SK-N-SH (cell line): ENCODE measurements around the gene ARL14EPL. TPM values are rescaled to one million over a fixed set of nuclear protein-coding genes. Genes with fewer than 3 reads are reported as not detected.

Experiments used
- CTCF ChIA-PET: fragments of 300-600, 350-600 bp; formaldehyde crosslinking; extraction: SDS; loops from one replicate; lab custom pipeline; 2021; lab: Yijun Ruan, JAX
- POLR2A ChIA-PET: fragments of 350-600 bp; sonication (Branson Sonifier 250); formaldehyde crosslinking; extraction: SDS; loops from one replicate; lab custom pipeline; 2020; ENCODE audit warnings: antibody characterized with exemption, inconsistent platforms; lab: Yijun Ruan, JAX
- DNase-seq: peaks from one replicate; pipeline ENCODE4 v3.0.0; 2012
- H2AFZ ChIP-seq: fragments of 200-600 bp; sonication (generic); 2 replicates; pipeline ENCODE4 v1.8.1; 2016; ENCODE audit warnings: antibody characterized with exemption, mild to moderate bottlenecking, low read depth
- H3F3A ChIP-seq: fragments of 200-600 bp; sonication (generic); replicated peaks from 2 replicates; pipeline ENCODE3; 2016; ENCODE audit warnings: antibody characterized with exemption, mild to moderate bottlenecking; ENCODE audit not compliant: insufficient read depth
- H3K27ac ChIP-seq, 2 experiments: fragments of 200-500 bp in 1 of 2; fragments of 200-600 bp in 1 of 2; sonication (Bioruptor generic) in 1 of 2; sonication (generic), shearing (Covaris generic) in 1 of 2; 2 replicates each; pipeline versions ENCODE4 v1.5.1 to v1.6.1; 2014 to 2016; ENCODE audit warnings: low read depth in 2 of 2, inconsistent platforms in 1 of 2, low read length in 1 of 2, mild to moderate bottlenecking in 1 of 2, mixed read lengths in 1 of 2
- H3K27me3 ChIP-seq: fragments of 200-600 bp; sonication (generic), shearing (Covaris generic); 2 replicates; pipeline ENCODE4 v1.6.1; 2016; ENCODE audit warnings: mixed run types; ENCODE audit not compliant: insufficient read depth
- H3K36me3 ChIP-seq, 2 experiments: fragments of 200-500 bp in 1 of 2; fragments of 200-600 bp in 1 of 2; sonication (Bioruptor generic) in 1 of 2; sonication (generic) in 1 of 2; replicated peaks in 1 of 2; 2 replicates each; pipeline versions ENCODE3 to v1.5.1; 2014 to 2016; ENCODE audit warnings: low read length in 1 of 2, mild to moderate bottlenecking in 1 of 2; ENCODE audit not compliant: insufficient read depth in 2 of 2, control insufficient read depth in 1 of 2
- H3K4me1 ChIP-seq, 2 experiments: fragments of 200-500 bp in 1 of 2; fragments of 200-600 bp in 1 of 2; sonication (Bioruptor generic) in 1 of 2; sonication (generic), shearing (Covaris generic) in 1 of 2; 2 replicates each; pipeline versions ENCODE4 v1.5.1 to v1.6.1; 2014 to 2016; ENCODE audit warnings: low read depth in 1 of 2, low read length in 1 of 2, mixed run types in 1 of 2; ENCODE audit not compliant: insufficient read depth in 2 of 2, control insufficient read depth in 1 of 2
- H3K4me2 ChIP-seq: fragments of 200-600 bp; sonication (generic), shearing (Covaris generic); 2 replicates; pipeline ENCODE4 v1.6.1; 2017; ENCODE audit warnings: mixed run types
- H3K4me3 ChIP-seq, 2 experiments: fragments of 200-500 bp in 1 of 2; fragments of 200-600 bp in 1 of 2; sonication (Bioruptor generic) in 1 of 2; sonication (generic), shearing (Covaris generic) in 1 of 2; 2 replicates each; pipeline versions ENCODE4 v1.5.1 to v1.8.1; 2014 to 2016; ENCODE audit warnings: low read depth in 2 of 2, inconsistent platforms in 1 of 2, low read length in 1 of 2, mild to moderate bottlenecking in 1 of 2, mixed read lengths in 1 of 2, moderate library complexity in 1 of 2
- H3K79me2 ChIP-seq: fragments of 200-600 bp; sonication (generic); 2 replicates; pipeline ENCODE4 v1.8.1; 2017; ENCODE audit warnings: mild to moderate bottlenecking; ENCODE audit not compliant: insufficient read depth
- H3K9ac ChIP-seq: fragments of 200-600 bp; sonication (generic); 2 replicates; pipeline ENCODE4 v1.6.1; 2017; ENCODE audit warnings: mixed run types
- H3K9me2 ChIP-seq: fragments of 200-600 bp; sonication (generic); 2 replicates; pipeline ENCODE4 v1.6.1; 2017; ENCODE audit warnings: mixed run types
- H3K9me3 ChIP-seq: fragments of 200-600 bp; sonication (generic); 2 replicates; pipeline ENCODE4 v1.6.1; 2017; ENCODE audit warnings: mixed run types, mild to moderate bottlenecking, moderate library complexity
- H4K20me1 ChIP-seq: fragments of 200-600 bp; sonication (generic); 2 replicates; pipeline ENCODE4 v1.6.1; 2017; ENCODE audit warnings: mild to moderate bottlenecking, mixed run types; ENCODE audit not compliant: insufficient read depth
- EZH2phosphoT487 ChIP-seq: fragments of 200-600 bp; sonication (generic); IDR thresholded peaks from 2 replicates; pipeline ENCODE4 v1.6.1; 2017; ENCODE audit warnings: low read depth, mixed run types, mild to moderate bottlenecking, antibody characterized with exemption, moderate library complexity, borderline replicate concordance
- FOSL2 ChIP-seq: IDR thresholded peaks from 2 replicates; pipeline ENCODE4 v1.4.0; 2012; ENCODE audit warnings: low read depth, mild to moderate bottlenecking, moderate library complexity, borderline replicate concordance
- FOXJ3 ChIP-seq: sonication (generic); formaldehyde crosslinking; IDR thresholded peaks from 2 replicates; pipeline ENCODE4 v1.5.1; 2020; ENCODE audit warnings: mild to moderate bottlenecking, missing genetic modification reagents
- FOXM1 ChIP-seq: IDR thresholded peaks from 2 replicates; pipeline ENCODE4 v1.4.0; 2012; ENCODE audit warnings: low read depth, mild to moderate bottlenecking
- GABPA ChIP-seq: IDR thresholded peaks from 2 replicates; pipeline ENCODE4 v1.4.0; 2012; ENCODE audit warnings: low read depth, mild to moderate bottlenecking
- IRF3 ChIP-seq: fragments of 150-350 bp; IDR thresholded peaks from 2 replicates; pipeline ENCODE4 v1.6.1; 2016; ENCODE audit warnings: mild to moderate bottlenecking, low read depth, low read length
- JUND ChIP-seq: IDR thresholded peaks from 2 replicates; pipeline ENCODE4 v1.4.0; 2012
- MAX ChIP-seq: IDR thresholded peaks from 2 replicates; pipeline ENCODE4 v1.4.0; 2012; ENCODE audit warnings: low read depth
- MEF2A ChIP-seq: IDR thresholded peaks from 2 replicates; pipeline ENCODE4 v1.4.0; 2012; ENCODE audit warnings: low read depth, borderline replicate concordance
- PBX3 ChIP-seq: IDR thresholded peaks from 2 replicates; pipeline ENCODE4; 2012
- RAD21 ChIP-seq: IDR thresholded peaks from 2 replicates; pipeline ENCODE4 v1.6.1; 2012; ENCODE audit warnings: mild to moderate bottlenecking, low read length
- RCOR1 ChIP-seq: fragments of 150-350 bp; IDR thresholded peaks from 2 replicates; pipeline ENCODE4 v1.6.1; 2017; ENCODE audit warnings: antibody characterized with exemption, low read length
- REST ChIP-seq: IDR thresholded peaks from 2 replicates; pipeline ENCODE4 v1.6.1; 2012; ENCODE audit warnings: mild to moderate bottlenecking, low read depth, low read length, moderate library complexity
- RFX5 ChIP-seq: IDR thresholded peaks from 2 replicates; pipeline ENCODE4 v1.6.1; 2012; ENCODE audit warnings: mild to moderate bottlenecking, improper control_type of control experiment, low read length
- SIN3A ChIP-seq: IDR thresholded peaks from 2 replicates; pipeline ENCODE4 v1.6.1; 2012; ENCODE audit warnings: low read depth, mild to moderate bottlenecking, low read length, moderate library complexity, borderline replicate concordance
- SMC3 ChIP-seq: IDR thresholded peaks from 2 replicates; pipeline ENCODE4 v1.6.1; 2012; ENCODE audit warnings: low read depth, low read length, improper control_type of control experiment
- TCF12 ChIP-seq: IDR thresholded peaks from 2 replicates; pipeline ENCODE4 v1.4.0; 2012
- TEAD4 ChIP-seq: IDR thresholded peaks from 2 replicates; pipeline ENCODE4 v1.4.0; 2012; ENCODE audit warnings: mild to moderate bottlenecking, borderline replicate concordance; ENCODE audit not compliant: insufficient read depth
- ZBTB33 ChIP-seq: IDR thresholded peaks from 2 replicates; pipeline ENCODE4 v1.4.0; 2012; ENCODE audit warnings: low read depth, borderline replicate concordance
- WGBS: methylation state at CpG from one replicate; pipeline ENCODE4 v1.1.6; 2017; ENCODE audit warnings: low lambda C conversion rate; 5-methylcytosine and 5-hydroxymethylcytosine counted together
- polyA plus RNA-seq, 3 experiments: library from polyadenylated mRNA; depleted of rRNA; stranded (reverse); fragments of >200 nt; gene quantifications; 2 replicates each; pipeline ENCODE4 v1.2.3, GENCODE V29; 2012

Gene ARL14EPL
- polyA plus RNA-seq, 1 of the 3 experiments (the other 2 are of a cell fraction), result not detected

GRCh38 chr5:116071211-116071610 lies 38.9 kb downstream of the ARL14EPL start:
- H3K9me3 ChIP-seq, result no peaks in the 10 kb centered on the region
- H3K4me3 ChIP-seq, result no peak overlapping the region
- ChIA-PET CTCF (interaction anchor here (1.2 to 1.8 kb wide), 2 partner anchors 183 to 436 kb away, joined by 3 to 4 read pairs; no protein-coding TSS in a partner anchor), POLR2A (no interaction called here)
- no peak overlapping the region for H2AFZ ChIP-seq
- no peaks in the 10 kb centered on the region for H3K36me3 ChIP-seq
- H4K20me1 ChIP-seq, result no peaks in the 10 kb centered on the region
- no peak overlapping the region for H3K9ac ChIP-seq
- H3K4me2 ChIP-seq, result no peak overlapping the region
- H3K27me3 ChIP-seq, result no peaks in the 10 kb centered on the region
- DNase-seq, result no peak
- H3K27ac ChIP-seq, result no peak overlapping the region
- 93% methylated on average over 1 of the region's 1 CpG for WGBS
- H3K79me2 ChIP-seq, result no peaks in the 10 kb centered on the region
- no peaks in the 10 kb centered on the region for H3K9me2 ChIP-seq
- TF ChIP-seq RCOR1 (no peak), RAD21 (no peak), PBX3 (no peak), MAX (no peak), SMC3 (no peak), FOXJ3 (CRISPR knock-in tag) (no peak), EZH2phosphoT487 (no peak), TEAD4 (no peak), FOSL2 (no peak), JUND (no peak), IRF3 (no peak), RFX5 (no peak), FOXM1 (no peak), MEF2A (no peak), GABPA (no peak)
- no peaks in the 10 kb centered on the region; a peak in 1 of 4 replicates for H3K4me1 ChIP-seq
- no peaks in the 10 kb centered on the region for H3F3A ChIP-seq

- no peak overlapping the region for H3K9ac ChIP-seq
- no peaks in the 10 kb centered on the region for H4K20me1 ChIP-seq
- POLR2A ChIA-PET, result no interaction called here
- no peaks in the 10 kb centered on the region for H3K79me2 ChIP-seq
- CTCF ChIA-PET, result no interaction called here
- no peak overlapping the region for H3K4me3 ChIP-seq
- H3K4me1 ChIP-seq, result no peaks in the 10 kb centered on the region; a peak in 1 of 4 replicates
- no peaks in the 10 kb centered on the region for H3F3A ChIP-seq
- no peaks in the 10 kb centered on the region for H3K9me3 ChIP-seq
- DNase-seq, result no peak
- H3K27ac ChIP-seq, result no peak overlapping the region
- H3K27me3 ChIP-seq, result no peaks in the 10 kb centered on the region
- no peak overlapping the region for H3K4me2 ChIP-seq
- no peak overlapping the region for H2AFZ ChIP-seq
- H3K9me2 ChIP-seq, result no peaks in the 10 kb centered on the region
- H3K36me3 ChIP-seq, result no peaks in the 10 kb centered on the region
- WGBS, result 52% methylated on average over 6 of the region's 6 CpGs
- TF ChIP-seq RCOR1 (no peak), SIN3A (no peak), IRF3 (no peak), TCF12 (no peak), REST (no peak), ZBTB33 (no peak), EZH2phosphoT487 (no peak)
These were observed 43.0 kb downstream of the ARL14EPL start for GRCh38 chr5:116075191-116075831.
